Upper lobe of right lung (tissue), 1 donor: ENCODE measurements around the gene PALD1. TPM values are rescaled to one million over a fixed set of nuclear protein-coding genes. Genes with fewer than 3 reads are reported as not detected.
A peak's percentile ranks its signal among the peaks of the same experiment; 100 is the strongest.

Source experiments
- ATAC-seq: fragments of 200-7000 bp; cut with Tn5 transposase; one replicate; pipeline ENCODE4 v1.9.1; 2020; ENCODE audit warnings: mild to moderate bottlenecking, moderate library complexity
- DNase-seq: peaks from one replicate; pipeline ENCODE4 v3.0.0-alpha.2; 2020
- H3K27ac ChIP-seq: fragments of 200-600 bp; one replicate; pipeline ENCODE4 v1.8.0; 2022
- H3K27me3 ChIP-seq: fragments of 200-600 bp; one replicate; pipeline ENCODE4 v1.8.0; 2022; ENCODE audit warnings: mild to moderate bottlenecking
- H3K36me3 ChIP-seq: fragments of 200-600 bp; one replicate; pipeline ENCODE4 v1.8.0; 2022
- H3K4me1 ChIP-seq: fragments of 200-600 bp; one replicate; pipeline ENCODE4 v1.8.0; 2022
- H3K4me3 ChIP-seq: fragments of 200-600 bp; one replicate; pipeline ENCODE4 v1.8.0; 2022; ENCODE audit warnings: mild to moderate bottlenecking
- H3K9me3 ChIP-seq: fragments of 200-600 bp; one replicate; pipeline ENCODE4 v1.8.0; 2022
- intact Hi-C: fragments of 100-400 bp; cut with DNase I; formaldehyde crosslinking; loops from one replicate; pipeline ENCODE4 v1.11.0; 2022
- total RNA-seq: library from RNA; stranded (reverse); fragmentation: NEBNext Ultra II Directional; extraction: Animal tissue kit (Norgen Biotek cat#: 25700); gene quantifications from one replicate; pipeline ENCODE4 v1.2.1, GENCODE V29; 2021
- TF ChIP-seq, protein P1 (sequence below): fragments of 200-600 bp; IDR thresholded peaks from one replicate; pipeline ENCODE4 v1.8.0; 2022; ENCODE audit warnings: antibody characterized with exemption
- donor health status: DM: no; HTN: yes; CAD: no; lungs with severe emphysema.

The PALD1 gene
- total RNA-seq, 1 donor from 2014 or later, result 27.0 TPM

DNA sequence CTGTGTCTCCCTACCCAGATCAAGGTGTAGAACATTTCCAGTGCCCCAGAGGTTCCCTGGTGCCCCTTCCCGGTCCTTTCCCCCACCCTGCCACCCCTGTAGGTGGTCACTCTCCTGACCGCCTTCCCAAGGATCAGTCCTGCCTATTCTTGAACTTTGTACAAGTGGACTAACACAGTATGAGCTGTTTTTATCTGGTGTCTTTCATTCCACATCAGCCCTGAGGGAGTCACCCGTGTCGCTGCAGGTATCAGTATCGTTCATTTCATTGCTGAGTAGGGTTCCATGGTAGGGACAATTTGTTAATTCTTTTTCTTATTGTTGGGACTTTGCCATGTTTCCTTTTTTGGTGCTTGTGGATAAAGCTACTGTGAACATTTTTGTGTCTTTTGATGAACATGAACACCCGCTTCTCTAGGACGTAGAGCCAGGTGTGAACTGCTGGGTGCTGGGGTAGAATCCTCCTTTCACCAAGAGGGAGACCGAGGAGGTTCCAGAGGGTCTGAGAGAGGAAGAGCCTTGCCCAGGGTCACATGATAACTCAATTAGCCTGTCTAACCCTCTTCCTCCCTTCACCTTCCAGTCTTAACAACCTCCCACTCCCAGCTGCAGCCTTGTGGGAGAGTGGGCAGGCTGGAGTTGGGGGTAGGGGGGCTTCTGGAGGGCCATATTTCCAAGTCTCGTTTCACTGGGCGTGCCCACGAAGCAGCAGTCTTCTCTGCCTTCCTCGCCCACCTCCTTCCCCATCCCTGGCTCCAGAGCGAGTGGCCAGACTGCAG, 18.0 kb downstream of the PALD1 start:
- Histone ChIP-seq H3K36me3 (no peaks in the 10 kb centered on the region), H3K27me3 (no peaks in the 10 kb centered on the region), H3K27ac (no peak overlapping the region), H3K9me3 (no peaks in the 10 kb centered on the region), H3K4me1 (peaks cover 83% of the 10 kb centered on the region), H3K4me3 (no peak overlapping the region)
- ATAC-seq (no peak), DNase-seq (no peak)
- TF ChIP-seq, protein P1, sequence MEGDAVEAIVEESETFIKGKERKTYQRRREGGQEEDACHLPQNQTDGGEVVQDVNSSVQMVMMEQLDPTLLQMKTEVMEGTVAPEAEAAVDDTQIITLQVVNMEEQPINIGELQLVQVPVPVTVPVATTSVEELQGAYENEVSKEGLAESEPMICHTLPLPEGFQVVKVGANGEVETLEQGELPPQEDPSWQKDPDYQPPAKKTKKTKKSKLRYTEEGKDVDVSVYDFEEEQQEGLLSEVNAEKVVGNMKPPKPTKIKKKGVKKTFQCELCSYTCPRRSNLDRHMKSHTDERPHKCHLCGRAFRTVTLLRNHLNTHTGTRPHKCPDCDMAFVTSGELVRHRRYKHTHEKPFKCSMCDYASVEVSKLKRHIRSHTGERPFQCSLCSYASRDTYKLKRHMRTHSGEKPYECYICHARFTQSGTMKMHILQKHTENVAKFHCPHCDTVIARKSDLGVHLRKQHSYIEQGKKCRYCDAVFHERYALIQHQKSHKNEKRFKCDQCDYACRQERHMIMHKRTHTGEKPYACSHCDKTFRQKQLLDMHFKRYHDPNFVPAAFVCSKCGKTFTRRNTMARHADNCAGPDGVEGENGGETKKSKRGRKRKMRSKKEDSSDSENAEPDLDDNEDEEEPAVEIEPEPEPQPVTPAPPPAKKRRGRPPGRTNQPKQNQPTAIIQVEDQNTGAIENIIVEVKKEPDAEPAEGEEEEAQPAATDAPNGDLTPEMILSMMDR, result no peak
- intact Hi-C loops, result no loop called here

DNA sequence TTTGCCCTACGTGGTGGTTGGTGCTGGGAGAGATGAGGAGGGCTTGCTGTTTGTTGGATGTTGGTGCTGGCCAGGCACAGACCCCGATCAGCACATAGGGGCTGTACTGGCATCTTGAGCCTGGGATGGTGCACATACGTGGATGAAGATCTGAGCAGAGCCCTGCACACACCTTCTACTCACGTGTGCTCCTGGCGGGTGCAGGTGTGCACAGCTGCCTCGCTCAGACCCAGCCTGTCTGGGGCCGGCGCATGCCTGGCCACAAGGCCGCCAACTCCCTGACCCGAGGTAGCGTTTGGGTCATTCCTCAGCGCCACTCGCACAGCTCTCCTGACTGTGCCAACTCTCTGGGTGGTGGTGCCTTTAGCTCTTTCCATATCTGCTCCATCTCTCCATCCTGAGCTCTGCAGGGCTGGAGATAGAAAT, 18.6 kb downstream of the PALD1 start:
- Histone ChIP-seq H3K27ac (no peak overlapping the region), H3K36me3 (no peaks in the 10 kb centered on the region), H3K27me3 (no peaks in the 10 kb centered on the region), H3K9me3 (no peaks in the 10 kb centered on the region), H3K4me3 (no peak overlapping the region), H3K4me1 (peaks cover 79% of the 10 kb centered on the region)
- TF ChIP-seq, protein P1, result no peak
- intact Hi-C loops, result no loop called here
- ATAC-seq, result no peak
- no peak for DNase-seq

DNA sequence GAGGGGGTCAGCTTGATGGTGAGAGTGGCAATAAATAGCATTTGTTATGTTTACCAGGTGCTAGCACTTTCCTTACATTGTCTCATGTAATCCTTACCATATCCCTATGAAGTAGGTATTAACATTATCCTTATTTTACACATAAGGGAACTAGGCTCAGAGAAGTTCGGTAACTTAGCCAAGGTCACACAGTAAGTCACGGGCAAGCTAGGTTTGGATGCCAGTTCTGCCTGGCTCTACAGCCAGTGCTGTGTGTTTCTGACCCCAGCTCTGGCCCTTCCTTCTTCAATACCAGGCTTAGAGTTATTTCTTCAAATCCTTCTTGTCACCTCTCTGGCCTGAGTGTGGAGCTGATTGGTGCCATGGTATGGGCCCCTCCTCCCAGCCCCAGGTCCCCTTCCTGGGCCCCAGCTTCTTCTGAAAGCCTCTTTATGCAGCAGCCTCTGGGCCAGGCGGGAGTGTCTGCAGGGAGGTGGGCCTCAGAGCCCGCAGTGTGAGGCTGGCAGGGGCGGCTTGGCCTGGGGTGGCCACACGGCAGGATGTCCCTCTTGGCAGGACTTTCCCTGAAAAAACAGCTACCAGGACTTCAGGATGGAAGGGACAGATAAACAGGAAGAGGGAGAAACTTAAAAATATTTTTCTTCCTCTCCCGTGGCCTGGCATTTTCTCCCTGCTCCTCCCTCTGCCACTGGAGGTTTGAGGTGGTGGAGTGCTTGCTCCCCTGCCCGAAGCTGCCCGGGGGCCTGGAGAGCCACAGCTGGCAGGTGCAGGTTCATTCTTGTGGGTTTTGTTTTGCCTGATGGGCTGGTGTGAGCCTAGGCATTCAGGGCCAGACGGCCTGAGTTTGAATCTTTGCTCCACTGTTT, 20.6 kb downstream of the PALD1 start:
- ATAC-seq (no peak), DNase-seq (no peak)
- TF ChIP-seq, protein P1, result no peak
- H3K9me3 ChIP-seq, result no peaks in the 10 kb centered on the region
- intact Hi-C loops, result no loop called here
- no peaks in the 10 kb centered on the region for H3K36me3 ChIP-seq
- H3K4me1 ChIP-seq, result peaks cover 69% of the 10 kb centered on the region
- H3K27me3 ChIP-seq, result no peaks in the 10 kb centered on the region
- H3K27ac ChIP-seq, result peak overlapping the region; percentile 60
- H3K4me3 ChIP-seq, result no peak overlapping the region

DNA sequence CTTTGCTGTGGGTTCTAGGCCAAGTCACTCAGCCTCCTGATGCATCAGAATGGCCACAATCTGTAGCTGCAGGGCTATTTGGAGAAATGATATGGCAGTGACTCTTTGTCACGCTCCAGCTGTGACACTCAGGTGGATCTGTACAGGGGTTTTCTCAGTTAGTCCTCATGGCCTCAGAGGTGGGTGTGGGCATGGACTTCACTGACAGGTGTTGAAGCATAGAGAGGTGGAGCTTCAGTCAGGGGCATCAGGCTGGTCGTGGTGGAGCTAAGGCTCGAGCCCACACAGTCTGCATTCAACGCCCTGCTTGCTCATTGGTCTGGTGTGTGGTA, 21.2 kb downstream of the PALD1 start:
- Histone ChIP-seq H3K4me1 (peaks cover 65% of the 10 kb centered on the region), H3K27me3 (no peaks in the 10 kb centered on the region), H3K36me3 (no peaks in the 10 kb centered on the region), H3K27ac (peak overlapping the region; percentile 60), H3K9me3 (no peaks in the 10 kb centered on the region), H3K4me3 (no peak overlapping the region)
- TF ChIP-seq, protein P1, result no peak
- intact Hi-C loops, result no loop called here
- ATAC-seq (no peak), DNase-seq (no peak)

DNA sequence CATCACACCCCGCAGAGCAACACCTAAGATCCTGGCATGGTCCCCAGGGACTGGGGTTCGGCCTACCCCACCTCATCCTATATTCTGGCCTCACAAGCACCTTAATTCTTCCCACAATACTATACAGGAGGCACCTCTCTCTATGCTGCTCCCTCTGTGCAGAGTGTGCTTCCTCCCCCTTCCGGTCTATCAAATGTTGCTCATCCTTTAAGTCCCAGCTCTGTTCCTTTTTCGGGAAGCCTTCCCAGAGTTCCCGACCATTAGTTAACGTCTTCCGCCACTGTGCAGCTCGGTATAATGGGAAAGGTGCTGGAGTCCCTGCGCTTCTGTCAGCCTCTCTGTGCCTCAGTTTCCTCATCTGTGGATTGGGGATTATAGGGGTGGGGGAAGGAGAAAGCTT, 21.8 kb downstream of the PALD1 start:
- Histone ChIP-seq H3K4me1 (peaks cover 65% of the 10 kb centered on the region), H3K36me3 (no peaks in the 10 kb centered on the region), H3K4me3 (no peak overlapping the region), H3K27me3 (no peaks in the 10 kb centered on the region), H3K27ac (peak overlapping the region; percentile 60), H3K9me3 (no peaks in the 10 kb centered on the region)
- TF ChIP-seq, protein P1, result no peak
- DNase-seq, result no peak
- peak; percentile 6 for ATAC-seq
- intact Hi-C loops, result no loop called here
